HG02642 (cell line): ENCODE measurements around the gene KBTBD2.
"Not testable (repeated sequence)": the region's sequence is repeated elsewhere in the genome, so short reads cannot be mapped to it uniquely, and the experiment has no call there.

Experiments used
- ATAC-seq: cut with Tn5 transposase; IDR thresholded peaks from one replicate; pipeline ENCODE4 v1.9.1; 2021; ENCODE audit warnings: mild to moderate bottlenecking; ENCODE audit not compliant: unreplicated experiment, poor library complexity

The KBTBD2 gene

DNA sequence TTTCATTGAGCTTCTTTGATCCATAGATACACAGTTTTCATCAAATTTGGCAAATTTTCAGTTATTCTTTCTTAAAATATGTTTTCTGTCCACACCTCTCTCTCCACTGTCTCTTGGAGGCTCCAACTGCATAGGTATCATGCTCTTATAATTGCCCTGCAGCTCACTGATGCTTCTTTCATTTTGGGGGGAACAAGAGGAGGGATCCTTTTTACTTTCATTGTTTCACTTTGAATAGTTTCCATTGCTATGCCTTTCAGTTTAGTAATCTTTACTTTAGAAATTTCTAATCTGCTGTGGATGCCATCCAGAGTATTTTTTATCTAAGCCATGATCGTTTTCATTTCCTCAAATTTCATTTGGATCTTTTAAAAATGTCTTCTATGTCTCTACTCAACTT is 32.9 kb downstream of the KBTBD2 start:
- ATAC-seq: no peak

DNA sequence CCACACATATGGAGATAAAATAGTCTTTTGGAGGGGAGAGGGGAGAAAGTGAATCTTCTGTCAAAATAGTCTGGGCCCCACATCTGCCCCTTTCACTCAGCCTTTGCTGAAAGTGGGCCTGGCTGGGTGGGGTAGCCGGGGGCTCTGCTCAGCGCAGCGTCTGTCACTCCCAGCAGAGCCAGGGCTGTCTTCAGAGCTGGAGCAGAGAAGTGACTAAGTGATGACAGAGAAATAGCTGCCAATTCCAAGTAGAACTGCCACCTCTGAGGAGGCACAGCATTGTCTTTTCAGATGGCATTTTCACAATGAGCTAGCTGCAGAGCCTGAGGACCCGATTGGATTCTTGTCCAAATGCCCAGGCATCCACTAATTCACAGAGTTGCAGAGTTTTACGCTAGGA is 34.5 kb downstream of the KBTBD2 start:
- not testable (repeated sequence) for ATAC-seq

DNA sequence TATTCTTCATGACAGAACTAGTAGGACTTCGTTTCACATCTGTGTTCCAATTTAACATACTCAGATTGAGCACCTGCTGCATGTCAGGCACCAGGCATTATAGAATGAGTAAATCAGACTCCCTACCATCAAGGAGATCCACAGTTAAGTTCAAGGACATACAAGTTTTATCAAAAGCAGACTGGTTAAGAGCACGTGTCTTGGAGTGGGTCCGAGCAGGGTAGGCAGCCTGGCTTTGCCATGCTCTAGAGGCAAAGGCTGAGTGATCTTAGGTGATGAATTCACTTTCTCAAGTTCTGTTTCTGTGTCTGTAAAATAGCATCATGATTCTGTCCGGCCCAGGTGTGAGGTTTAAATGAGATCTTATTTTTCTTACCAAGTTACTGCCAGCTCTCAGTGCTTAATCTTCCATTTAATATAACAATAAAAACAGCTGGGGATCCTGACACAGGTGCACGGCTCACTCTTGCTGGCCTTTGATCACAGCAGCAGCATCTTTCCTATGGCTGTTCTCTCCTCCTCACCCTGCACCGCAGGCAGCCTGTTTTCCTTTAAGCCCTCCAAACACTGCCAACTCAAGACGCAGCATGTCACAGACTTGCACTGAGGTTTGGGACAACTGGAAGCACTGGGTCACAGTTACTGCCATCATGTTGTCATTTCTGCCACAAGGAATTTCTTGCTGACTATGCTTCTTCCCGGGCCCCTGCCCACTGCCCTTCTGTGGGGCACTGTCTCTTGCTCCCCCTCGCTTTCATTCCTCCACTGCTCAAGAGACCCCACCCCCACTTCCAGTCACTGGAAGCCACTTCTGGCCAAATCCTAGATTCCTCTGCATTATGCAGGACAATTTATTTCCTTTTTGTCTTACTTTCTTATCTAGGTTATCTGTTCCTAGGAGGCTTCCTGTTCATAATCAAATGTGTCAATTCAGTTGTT is 35.5 kb downstream of the KBTBD2 start:
- not testable (repeated sequence) for ATAC-seq

DNA sequence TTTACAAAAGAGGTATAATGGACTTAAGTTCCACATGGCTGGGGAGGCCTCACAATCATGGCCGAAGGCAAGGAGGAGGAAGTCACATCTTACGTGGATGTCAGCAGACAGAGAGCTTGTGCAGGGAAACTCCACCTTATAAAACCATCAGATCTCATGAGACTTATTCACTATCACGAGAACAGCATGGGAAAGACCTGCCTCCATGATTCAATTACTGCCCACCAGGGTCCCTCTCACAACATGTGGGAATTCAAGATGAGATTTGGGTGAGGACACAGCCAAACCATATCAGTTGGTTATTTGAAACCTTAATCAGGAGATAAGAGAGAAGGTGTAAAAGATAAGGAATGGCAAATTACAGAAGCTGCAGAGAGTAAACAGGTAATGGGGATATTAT is 40.9 kb downstream of the KBTBD2 start:
- not testable (repeated sequence) for ATAC-seq

DNA sequence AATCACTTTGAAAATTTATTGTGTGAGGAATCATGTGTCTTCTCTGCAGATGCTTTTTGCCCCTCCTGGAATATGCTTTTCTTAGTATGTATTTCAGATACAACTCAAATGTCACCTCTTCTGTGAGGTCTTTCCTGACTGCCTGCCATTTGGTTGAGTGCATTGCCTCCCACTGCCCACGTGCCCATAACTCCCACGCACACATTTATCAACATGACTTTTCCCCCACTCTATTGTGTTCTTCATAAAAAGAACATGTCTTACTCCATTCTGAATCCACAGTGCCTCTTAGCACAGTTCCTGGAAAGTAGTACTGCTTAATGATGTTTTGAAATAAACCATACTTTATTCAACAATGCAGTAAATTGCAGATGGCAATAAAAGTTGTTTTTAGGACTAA is 42.9 kb downstream of the KBTBD2 start:
- ATAC-seq: not testable (repeated sequence)

DNA sequence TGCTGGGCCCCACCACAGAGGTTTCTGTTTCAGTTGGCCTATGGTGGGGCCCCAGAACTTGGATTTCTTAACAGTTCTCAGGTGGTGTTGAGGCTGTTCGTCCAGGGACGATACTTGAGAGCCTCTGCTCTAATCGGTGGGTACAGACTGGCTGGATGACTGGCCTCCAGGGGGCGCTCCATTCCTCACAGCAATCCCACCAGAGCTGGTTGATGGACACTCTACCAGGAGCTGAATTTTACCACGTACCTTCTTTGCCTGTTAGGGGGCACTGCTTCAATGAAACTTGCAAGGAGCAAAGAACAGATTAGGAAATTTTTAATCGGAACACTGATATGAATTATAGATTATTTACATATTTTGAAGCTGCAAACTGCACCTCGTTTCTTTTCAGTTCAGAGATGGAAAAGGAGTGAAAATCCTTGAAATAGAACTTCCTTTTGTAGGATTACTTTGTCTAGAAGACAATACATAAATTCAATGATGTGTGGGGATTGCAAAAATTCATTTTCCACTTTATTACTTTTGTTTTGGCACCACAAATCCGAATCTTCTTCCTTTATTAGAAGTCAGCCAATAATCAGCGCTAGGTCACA is 44.8 kb downstream of the KBTBD2 start:
- peak; percentile 100 for ATAC-seq

DNA sequence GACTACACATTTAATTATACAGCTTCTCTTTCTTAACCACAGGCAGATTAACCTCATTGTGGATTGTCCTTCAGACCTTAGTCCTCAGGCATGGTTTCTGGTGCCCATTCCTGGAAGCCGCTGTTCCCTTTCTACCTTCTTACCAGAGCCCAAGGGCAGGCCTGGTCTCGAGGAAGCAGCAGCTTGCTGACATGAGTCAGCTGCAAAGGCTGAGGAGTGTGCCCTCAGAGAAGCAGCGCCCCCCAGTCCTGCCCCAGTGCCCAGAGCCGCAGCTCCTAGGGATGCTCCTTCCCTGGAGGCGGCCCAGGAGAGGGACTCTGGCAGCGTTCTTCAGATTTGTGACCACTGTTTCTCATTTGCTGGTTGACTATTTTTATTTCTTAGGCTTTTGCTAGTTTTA is 46.8 kb downstream of the KBTBD2 start:
- not testable (repeated sequence) for ATAC-seq

DNA sequence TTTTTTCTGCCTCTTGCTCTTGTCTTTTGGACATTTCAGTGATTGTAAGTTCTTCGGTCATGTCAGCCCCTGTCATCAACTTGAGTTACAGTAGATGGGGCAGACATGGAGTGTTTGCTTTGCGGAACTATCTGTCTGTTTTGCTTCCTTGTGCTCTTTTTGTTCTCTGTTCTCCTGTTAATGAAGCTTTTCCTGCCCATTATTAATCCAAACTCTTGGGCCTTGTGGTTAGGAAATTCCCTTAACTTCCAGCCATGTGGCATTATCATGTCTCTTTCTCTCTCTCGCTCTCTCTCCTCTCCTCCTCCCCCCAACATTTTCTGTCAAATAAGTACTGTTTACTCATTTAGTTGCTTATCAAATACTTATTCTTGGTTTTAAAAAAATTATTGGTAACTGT is 47.8 kb downstream of the KBTBD2 start:
- ATAC-seq: not testable (repeated sequence)

DNA sequence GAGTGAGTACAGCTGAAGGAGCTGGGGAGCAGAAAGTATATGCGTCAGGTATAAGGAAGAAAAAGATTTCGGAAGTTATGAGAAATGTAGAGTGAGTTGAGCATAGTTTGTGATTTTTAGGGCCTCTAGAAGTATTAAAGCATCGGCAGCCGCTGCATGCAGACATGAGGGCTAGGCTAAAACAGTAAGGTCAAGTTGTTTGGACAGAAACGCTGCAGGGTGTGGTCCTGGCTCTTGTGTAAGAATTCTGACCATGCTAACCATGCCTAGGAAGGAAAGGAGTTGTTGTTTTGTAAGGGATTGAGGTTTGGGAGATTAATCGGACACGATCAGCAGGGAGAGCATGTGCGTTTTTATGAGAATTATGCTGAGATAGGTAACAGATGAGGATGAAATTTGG is 51.7 kb downstream of the KBTBD2 start:
- not testable (repeated sequence) for ATAC-seq

DNA sequence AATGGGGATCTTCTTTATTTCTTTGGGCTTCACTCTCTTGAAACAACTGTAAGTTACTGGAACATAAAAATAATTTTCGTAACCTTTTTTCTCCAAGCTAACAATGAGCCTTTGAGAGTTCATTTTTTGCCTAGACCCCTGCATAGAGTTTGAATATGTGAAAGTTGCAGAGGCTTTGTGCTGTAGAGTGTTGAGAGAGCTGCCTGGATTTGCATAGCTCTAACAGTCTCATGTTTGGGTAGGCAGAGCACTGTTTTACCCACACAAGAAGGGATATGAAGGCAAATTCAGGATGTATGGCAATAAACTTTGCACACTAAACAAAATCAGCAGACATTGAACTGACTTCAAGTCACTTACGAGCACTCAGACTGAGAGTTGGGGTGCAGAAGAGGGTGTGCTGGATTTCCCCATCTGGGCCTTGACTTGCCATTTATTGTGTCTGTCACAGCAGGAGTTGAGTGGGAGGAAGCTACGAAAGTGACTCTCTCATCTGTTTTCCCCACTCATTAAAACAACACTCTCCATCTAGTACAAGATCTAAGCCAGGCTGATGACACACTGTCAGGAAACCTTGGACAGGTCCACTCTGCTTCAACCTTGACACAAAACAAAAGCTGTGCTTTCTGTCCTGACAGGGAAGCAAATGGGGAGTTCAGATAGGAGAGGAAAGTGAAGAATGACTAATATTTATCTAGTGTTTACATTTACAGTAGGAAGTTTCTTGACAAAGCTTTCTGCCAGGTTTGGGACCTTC is 62.4 kb downstream of the KBTBD2 start:
- peak; percentile 78 for ATAC-seq
